ENCODE measurements around the gene TMEM107.
A peak's percentile ranks its signal among the peaks of the same experiment; 100 is the strongest.

TMEM107 gene

GRCh38 chr17:8186446-8186786, 10.2 kb upstream of the TMEM107 start:
- no peak for TF ChIP-seq CTCF (IDR thresholded peaks at IDR 0.05; ENCODE audit: low read depth, low read length, missing control alignments)
- Histone ChIP-seq H3K36me3 (replicated peaks) (no peaks in the 10 kb centered on the region), H3K27me3 (replicated peaks) (no peaks in the 10 kb centered on the region), H3K4me3 (ENCODE audit: low read depth, low read length) (peak overlapping the region; percentile 95), H3K27ac (peak overlapping the region; percentile 20)
- no peak for DNase-seq
- in situ Hi-C loops (cut with HindIII; ENCODE audit: low pct_ligation_motif_present, low sequenced_read_pairs): no loop called here

- no peaks in the 10 kb centered on the region for H3K36me3 ChIP-seq (replicated peaks)
- H3K27me3 ChIP-seq (replicated peaks): no peaks in the 10 kb centered on the region
- peak overlapping the region; percentile 95 for H3K4me3 ChIP-seq (ENCODE audit: low read depth, low read length)
- in situ Hi-C loops (cut with HindIII; ENCODE audit: low pct_ligation_motif_present, low sequenced_read_pairs): no loop called here
- peak; percentile 60 for DNase-seq
- TF ChIP-seq CTCF (IDR thresholded peaks at IDR 0.05; ENCODE audit: low read depth, low read length, missing control alignments): no peak
- H3K27ac ChIP-seq: peak overlapping the region; percentile 20
Measured at GRCh38 chr17:8185582-8186445, 9.6 kb upstream of the TMEM107 start.

GRCh38 chr17:8176998-8177731, 985 bp upstream of the TMEM107 start:
- TF ChIP-seq CTCF (IDR thresholded peaks at IDR 0.05; ENCODE audit: low read depth, low read length, missing control alignments): no peak
- Histone ChIP-seq H3K36me3 (replicated peaks) (no peaks in the 10 kb centered on the region), H3K27ac (no peak overlapping the region)

GRCh38 chr17:8175795-8176196, 384 bp downstream of the TMEM107 start:
- in situ Hi-C loops (cut with HindIII; ENCODE audit: low pct_ligation_motif_present, low sequenced_read_pairs): no loop called here
- no peak for DNase-seq
- Histone ChIP-seq H3K4me3 (ENCODE audit: low read depth, low read length) (peak overlapping the region; percentile 79), H3K27me3 (replicated peaks) (no peaks in the 10 kb centered on the region), H3K36me3 (replicated peaks) (no peaks in the 10 kb centered on the region), H3K27ac (peak overlapping the region; percentile 45)
- TF ChIP-seq CTCF (IDR thresholded peaks at IDR 0.05; ENCODE audit: low read depth, low read length, missing control alignments): no peak

More at GRCh38 chr17:8176998-8177731, 985 bp upstream of the TMEM107 start:
- Histone ChIP-seq H3K4me3 (ENCODE audit: low read depth, low read length) (peak overlapping the region; percentile 79), H3K27me3 (replicated peaks) (no peaks in the 10 kb centered on the region)
- DNase-seq: no peak
- in situ Hi-C loops (cut with HindIII; ENCODE audit: low pct_ligation_motif_present, low sequenced_read_pairs): no loop called here

GRCh38 chr17:8173871-8174322, 2.3 kb downstream of the TMEM107 start:
- DNase-seq: no peak
- in situ Hi-C loops (cut with HindIII; ENCODE audit: low pct_ligation_motif_present, low sequenced_read_pairs): no loop called here
- Histone ChIP-seq H3K36me3 (replicated peaks) (no peaks in the 10 kb centered on the region), H3K4me3 (ENCODE audit: low read depth, low read length) (peak overlapping the region; percentile 44), H3K27ac (peak overlapping the region; percentile 99), H3K27me3 (replicated peaks) (no peaks in the 10 kb centered on the region)
- TF ChIP-seq CTCF (IDR thresholded peaks at IDR 0.05; ENCODE audit: low read depth, low read length, missing control alignments): no peak
